ENCODE results near the gene RBFOX2. TPM values are rescaled to one million over a fixed set of nuclear protein-coding genes. Genes with fewer than 3 reads are reported as not detected.

RBFOX2 gene
- total and polyA plus RNA-seq, 2 donors (not counting 3 experiments of a cell fraction or from before 2014, with no cell fraction given) = 125 to 142 TPM

DNA sequence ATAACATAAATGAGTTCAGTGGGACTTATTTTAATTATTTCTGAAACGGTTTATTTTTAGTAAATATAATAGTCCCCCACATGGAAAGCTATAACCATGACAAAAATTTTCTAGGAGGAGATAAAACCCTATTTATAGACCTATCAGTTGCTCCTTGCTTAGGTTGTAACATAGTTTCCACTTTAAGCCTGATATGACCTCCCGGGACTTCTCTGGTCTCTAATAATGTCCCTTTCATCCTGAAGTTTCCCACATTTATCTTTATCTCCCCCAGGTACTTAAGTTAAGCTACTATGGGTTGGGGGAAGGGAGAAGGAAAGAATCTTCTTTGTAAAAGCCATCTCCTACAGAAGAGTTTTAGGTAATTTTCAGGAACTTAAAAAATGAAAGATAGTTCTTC lies 117.7 kb downstream of the RBFOX2 start:
- H4K20me1 ChIP-seq (replicated peaks; ENCODE audit: control insufficient read depth, extremely low read depth, insufficient read depth, low read length) = no peaks in the 10 kb centered on the region
- H3K4me3 ChIP-seq (replicated peaks in 1 of 3; ENCODE audit: insufficient read depth in 1 of 3, low read depth in 1 of 3, low read length in 3 of 3) = no peak overlapping the region
- no peaks in the 10 kb centered on the region for H3K27me3 ChIP-seq (ENCODE audit: control insufficient read depth in 2 of 2, insufficient read depth in 2 of 2, low read length in 2 of 2)
- no peak for TF ChIP-seq MYC (IDR thresholded peaks at IDR 0.05; ENCODE audit: low read depth, low read length)
- no TSS peak for BruUV-seq (replicated peaks)
- H2AFZ ChIP-seq (ENCODE audit: low read depth, low read length) = no peak overlapping the region
- peaks cover 42% of the 10 kb centered on the region for H3K4me1 ChIP-seq (ENCODE audit: control insufficient read depth, extremely low read depth, insufficient read depth, low read length)
- peak overlapping the region; percentile 88 for H3K4me2 ChIP-seq (ENCODE audit: insufficient read depth, low read length)
- H3K9ac ChIP-seq (replicated peaks; ENCODE audit: extremely low read depth, insufficient read depth, low read length) = no peak overlapping the region
- no peaks in the 10 kb centered on the region for H3K9me3 ChIP-seq (replicated peaks; ENCODE audit: control insufficient read depth, insufficient read depth, low read length)
- H3K27ac ChIP-seq (ENCODE audit: insufficient read depth, low read depth, low read length) = peak overlapping the region; percentile 74
- intact Hi-C loops (cut with micrococcal nuclease) = loop anchor here (1.0 to 10.0 kb wide), 3 partner anchors 11 to 556 kb away; no protein-coding TSS in a partner anchor
- H3K79me2 ChIP-seq (ENCODE audit: control insufficient read depth, insufficient read depth, low read length) = peaks cover 50% of the 10 kb centered on the region
- ChIA-PET POLR2A (interaction anchor here (1.1 kb wide), 1 partner anchor 75 kb away, joined by 3 read pairs; no protein-coding TSS in a partner anchor), CTCF (interaction anchor here (1.0 to 1.8 kb wide), 5 partner anchors 10 to 155 kb away, joined by 4 to 6 read pairs (median 5); no protein-coding TSS in a partner anchor)
- no peaks in the 10 kb centered on the region for H3K36me3 ChIP-seq (ENCODE audit: control insufficient read depth in 2 of 2, extremely low read depth in 1 of 2, insufficient read depth in 2 of 2, low read length in 2 of 2)
- dilution Hi-C loops (cut with MboI; ENCODE audit: extremely low pct_ligation_motif_present, low sequenced_read_pairs) = no loop called here
- no peak for DNase-seq (ENCODE audit: low read depth, low spot score)
- FAIRE-seq = no peak
- H3K9me1 ChIP-seq (replicated peaks; ENCODE audit: control insufficient read depth, extremely low read depth, insufficient read depth, low read length) = no peaks in the 10 kb centered on the region

DNA sequence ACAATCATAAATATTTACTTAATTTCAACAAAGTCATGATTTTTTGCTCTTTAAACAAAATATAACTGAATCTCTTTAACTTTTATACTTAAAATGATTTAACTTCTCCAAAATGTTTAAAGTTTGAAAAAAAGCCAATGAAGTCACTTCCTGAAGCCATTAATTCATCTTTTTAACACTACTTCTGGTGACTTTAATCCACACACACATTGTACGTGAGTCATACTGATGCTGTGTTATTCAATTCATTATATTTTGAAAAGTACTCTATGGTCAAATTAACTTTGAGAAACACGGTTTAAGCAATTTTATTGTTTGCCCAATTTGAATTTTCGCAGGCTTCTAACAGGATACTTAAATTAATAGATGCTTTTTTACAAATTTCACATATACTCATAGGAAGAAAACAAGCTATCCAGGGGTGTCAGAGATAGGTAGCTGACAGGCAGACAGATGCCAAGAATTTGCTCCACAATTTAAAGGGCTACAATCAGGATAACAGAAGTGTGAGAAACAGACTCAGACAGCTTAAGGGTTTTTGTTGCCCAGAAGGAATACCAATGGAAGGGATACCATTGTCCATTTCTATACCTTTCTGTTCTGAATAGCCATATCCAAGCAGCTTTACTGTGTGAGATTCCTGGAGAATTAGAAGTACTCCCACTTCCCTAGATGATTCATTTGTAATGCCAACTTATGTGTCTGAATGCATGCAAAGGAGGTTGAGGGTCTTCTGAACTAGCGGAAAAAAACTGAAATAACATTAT lies 118.4 kb downstream of the RBFOX2 start:
- TF ChIP-seq FOS (IDR thresholded peaks at IDR 0.05; ENCODE audit: borderline replicate concordance, insufficient read depth, low read length) = peak; percentile 77
- TF ChIP-seq POLR2A (IDR thresholded peaks at IDR 0.05; ENCODE audit: low read depth, low read length) = no peak
- TF ChIP-seq JUN (IDR thresholded peaks at IDR 0.05; ENCODE audit: borderline replicate concordance, insufficient read depth, insufficient read length, low read depth) = peak; percentile 83
- H3K79me2 ChIP-seq (ENCODE audit: control insufficient read depth, insufficient read depth, low read length) = peaks cover 49% of the 10 kb centered on the region
- H2AFZ ChIP-seq (ENCODE audit: low read depth, low read length) = no peak overlapping the region
- peak overlapping the region; percentile 74 for H3K27ac ChIP-seq (ENCODE audit: insufficient read depth, low read depth, low read length)
- H3K9me3 ChIP-seq (replicated peaks; ENCODE audit: control insufficient read depth, insufficient read depth, low read length) = no peaks in the 10 kb centered on the region
- dilution Hi-C loops (cut with MboI; ENCODE audit: extremely low pct_ligation_motif_present, low sequenced_read_pairs) = no loop called here
- no peak overlapping the region for H3K9ac ChIP-seq (replicated peaks; ENCODE audit: extremely low read depth, insufficient read depth, low read length)
- H3K4me1 ChIP-seq (ENCODE audit: control insufficient read depth, extremely low read depth, insufficient read depth, low read length) = peaks cover 34% of the 10 kb centered on the region
- no peaks in the 10 kb centered on the region for H4K20me1 ChIP-seq (replicated peaks; ENCODE audit: control insufficient read depth, extremely low read depth, insufficient read depth, low read length)
- ChIA-PET POLR2A (interaction anchor here (0.6 to 1.1 kb wide), 2 partner anchors 74 to 559 kb away, joined by 3 to 4 read pairs; no protein-coding TSS in a partner anchor), CTCF (interaction anchor here (0.9 to 1.8 kb wide), 7 partner anchors 9 to 226 kb away, joined by 3 to 6 read pairs (median 4); no protein-coding TSS in a partner anchor)
- BruUV-seq (replicated peaks) = TSS peak; percentile 21
- intact Hi-C loops (cut with micrococcal nuclease) = loop anchor here (1.0 to 10.0 kb wide), 3 partner anchors 10 to 555 kb away; no protein-coding TSS in a partner anchor
- DNase-seq (ENCODE audit: low read depth, low spot score) (peak; percentile 74), FAIRE-seq (peak; percentile 84)
- no peaks in the 10 kb centered on the region for H3K36me3 ChIP-seq (ENCODE audit: control insufficient read depth in 2 of 2, extremely low read depth in 1 of 2, insufficient read depth in 2 of 2, low read length in 2 of 2)
- H3K9me1 ChIP-seq (replicated peaks; ENCODE audit: control insufficient read depth, extremely low read depth, insufficient read depth, low read length) = no peaks in the 10 kb centered on the region
- peak overlapping the region in 1 of 3 experiments; percentile 7 for H3K4me3 ChIP-seq (replicated peaks in 1 of 3; ENCODE audit: insufficient read depth in 1 of 3, low read depth in 1 of 3, low read length in 3 of 3)
- no peaks in the 10 kb centered on the region for H3K27me3 ChIP-seq (ENCODE audit: control insufficient read depth in 2 of 2, insufficient read depth in 2 of 2, low read length in 2 of 2)
- H3K4me2 ChIP-seq (ENCODE audit: insufficient read depth, low read length) = peak overlapping the region; percentile 88
